ENCODE data around the gene HDGFL2.

- TF ChIP-seq EZH2 (IDR thresholded peaks at IDR 0.05) (no peak), POLR2AphosphoS5 (IDR thresholded peaks at IDR 0.05; ENCODE audit: borderline replicate concordance, low read depth, low read length) (no peak), FOXP2 (optimal IDR thresholded peaks at IDR 0.05; ENCODE audit: control extremely low read depth, extremely low read length, insufficient read depth) (no peak)
These were observed 66.5 kb downstream of the HDGFL2 start for GRCh38 chr19:4538601-4538954.

All from SK-N-MC (cell line).